Body of pancreas (tissue), 4 donors: ENCODE measurements around the gene PRRG3.

Experiments used
- CTCF ChIP-seq, 7 experiments: fragments of 450-650 bp in 4 of 7; fragments of 200-600 bp in 3 of 7; sonication (generic) in 3 of 7; IDR thresholded peaks; one replicate each; pipeline ENCODE4 v1.5.1; 2016 to 2019; ENCODE audit warnings: antibody characterized with exemption in 7 of 7
- POLR2A ChIP-seq, 3 donors: fragments of 450-650 bp; IDR thresholded peaks; one replicate each; pipeline ENCODE4 v1.6.1; 2016; ENCODE audit warnings: antibody characterized with exemption in 3 of 3, mild to moderate bottlenecking in 2 of 3

- TF ChIP-seq CTCF (IDR thresholded peaks at IDR 0.05) (no peak), POLR2A (IDR thresholded peaks at IDR 0.05) (no peak)
Measured at GRCh38 chrX:151736685-151737084, 41.4 kb downstream of the PRRG3 start.
